Activated naive CD4-positive, alpha-beta T cell treated with anti-CD3 and anti-CD28 coated beads for 36 hours (primary cell): ENCODE data around the gene LRP1B. TPM values are rescaled to one million over a fixed set of nuclear protein-coding genes. Genes with fewer than 3 reads are reported as not detected.

Source experiments
- CTCF ChIA-PET: fragments of 350-600 bp; sonication (Branson Sonifier 250); formaldehyde crosslinking; loops from one replicate; lab custom pipeline; 2021; ENCODE audit warnings: antibody characterized with exemption; lab: Charles Lee
- DNase-seq: peaks from one replicate; pipeline ENCODE4 v3.0.0-alpha.2; 2020
- H3K27ac Mint-ChIP-seq: one replicate; pipeline ENCODE4 v1.8.0; 2021; ENCODE audit warnings: mild to moderate bottlenecking, mixed read lengths
- H3K27me3 Mint-ChIP-seq: one replicate; pipeline ENCODE4 v1.8.0; 2021; ENCODE audit warnings: low read depth, mixed read lengths
- H3K36me3 Mint-ChIP-seq: one replicate; pipeline ENCODE4 v1.8.0; 2021; ENCODE audit warnings: low read depth, mixed read lengths
- H3K4me1 Mint-ChIP-seq: one replicate; pipeline ENCODE4 v1.8.0; 2021; ENCODE audit warnings: low read depth, mixed read lengths
- H3K4me3 Mint-ChIP-seq: one replicate; pipeline ENCODE4 v1.8.0; 2021; ENCODE audit warnings: mild to moderate bottlenecking, moderate library complexity, mixed read lengths
- H3K9me3 Mint-ChIP-seq: one replicate; pipeline ENCODE4 v1.8.0; 2021; ENCODE audit warnings: mixed read lengths
- intact Hi-C: fragments of 100-400 bp; cut with micrococcal nuclease; formaldehyde crosslinking; loops from one replicate; pipeline ENCODE4 v1.15.1; 2023
- total RNA-seq, 2 experiments: library from RNA; stranded (reverse); gene quantifications; one replicate each; pipeline ENCODE4 v1.2.3, GENCODE V29; 2021

Gene LRP1B
- not detected for total RNA-seq

GRCh38 chr2:142131010-142131669 lies at the start of gene LRP1B:
Gene LRP1B (minus strand): TSS chr2:142131016. CDS start chr2:142130729, 287 bp downstream.
- peaks cover 5% of the 10 kb centered on the region for H3K4me1 Mint-ChIP-seq
- CTCF ChIA-PET, result interaction anchor here (0.6 kb wide), 1 partner anchor 236 kb away, joined by 3 read pairs; no protein-coding TSS in a partner anchor

GRCh38 chr2:142179686-142180085 lies 48.9 kb upstream of the LRP1B start:
- CTCF ChIA-PET, result no interaction called here
- Mint-ChIP-seq H3K4me1 (no peaks in the 10 kb centered on the region), H3K36me3 (no peaks in the 10 kb centered on the region), H3K27me3 (no peaks in the 10 kb centered on the region), H3K9me3 (peaks cover 1% of the 10 kb centered on the region), H3K4me3 (no peak overlapping the region), H3K27ac (no peak overlapping the region)
- no peak for DNase-seq
- intact Hi-C loops, result no loop called here

More at GRCh38 chr2:142131010-142131669, at the start of gene LRP1B:
- H3K27ac Mint-ChIP-seq, result no peak within 1 kb of the TSS
- peaks cover 33% of the 10 kb centered on the region for H3K27me3 Mint-ChIP-seq
- H3K9me3 Mint-ChIP-seq, result peaks cover 2% of the 10 kb centered on the region
- H3K36me3 Mint-ChIP-seq, result no peaks in the 10 kb centered on the region
- no peak for DNase-seq
- no peak within 1 kb of the TSS for H3K4me3 Mint-ChIP-seq
- intact Hi-C loops, result no loop called here

- CTCF ChIA-PET, result no interaction called here
- Mint-ChIP-seq H3K27me3 (no peaks in the 10 kb centered on the region), H3K36me3 (no peaks in the 10 kb centered on the region), H3K9me3 (no peaks in the 10 kb centered on the region), H3K27ac (no peak overlapping the region), H3K4me1 (no peaks in the 10 kb centered on the region), H3K4me3 (no peak overlapping the region)
- no peak for DNase-seq
- intact Hi-C loops, result no loop called here
Measured at GRCh38 chr2:142178604-142179003, 47.8 kb upstream of the LRP1B start.

GRCh38 chr2:142176941-142177340 lies 46.1 kb upstream of the LRP1B start:
- no peaks in the 10 kb centered on the region for H3K27me3 Mint-ChIP-seq
- no peak overlapping the region for H3K27ac Mint-ChIP-seq
- CTCF ChIA-PET, result no interaction called here
- DNase-seq, result no peak
- no peak overlapping the region for H3K4me3 Mint-ChIP-seq
- H3K36me3 Mint-ChIP-seq, result no peaks in the 10 kb centered on the region
- intact Hi-C loops, result no loop called here
- H3K4me1 Mint-ChIP-seq, result no peaks in the 10 kb centered on the region
- H3K9me3 Mint-ChIP-seq, result peaks cover 1% of the 10 kb centered on the region

- no peaks in the 10 kb centered on the region for H3K36me3 Mint-ChIP-seq
- no peak overlapping the region for H3K4me3 Mint-ChIP-seq
- peaks cover 1% of the 10 kb centered on the region for H3K9me3 Mint-ChIP-seq
- intact Hi-C loops, result no loop called here
- no peaks in the 10 kb centered on the region for H3K27me3 Mint-ChIP-seq
- DNase-seq, result no peak
- H3K27ac Mint-ChIP-seq, result no peak overlapping the region
- H3K4me1 Mint-ChIP-seq, result no peaks in the 10 kb centered on the region
- CTCF ChIA-PET, result no interaction called here
Measured at GRCh38 chr2:142175813-142176338, 45.1 kb upstream of the LRP1B start.

- no peaks in the 10 kb centered on the region for H3K27me3 Mint-ChIP-seq
- no peaks in the 10 kb centered on the region for H3K4me1 Mint-ChIP-seq
- H3K36me3 Mint-ChIP-seq, result no peaks in the 10 kb centered on the region
- H3K9me3 Mint-ChIP-seq, result peaks cover 1% of the 10 kb centered on the region
- CTCF ChIA-PET, result no interaction called here
- no peak for DNase-seq
- no peak overlapping the region for H3K27ac Mint-ChIP-seq
- intact Hi-C loops, result no loop called here
- H3K4me3 Mint-ChIP-seq, result no peak overlapping the region
Measured at GRCh38 chr2:142174176-142174575, 43.4 kb upstream of the LRP1B start.

- Mint-ChIP-seq H3K4me3 (no peak overlapping the region), H3K9me3 (peaks cover 2% of the 10 kb centered on the region), H3K27me3 (no peaks in the 10 kb centered on the region), H3K36me3 (no peaks in the 10 kb centered on the region), H3K27ac (no peak overlapping the region), H3K4me1 (no peaks in the 10 kb centered on the region)
- intact Hi-C loops, result no loop called here
- DNase-seq, result no peak
- CTCF ChIA-PET, result no interaction called here
Measured at GRCh38 chr2:142170847-142171246, 40.0 kb upstream of the LRP1B start.

- Mint-ChIP-seq H3K9me3 (peaks cover 12% of the 10 kb centered on the region), H3K36me3 (no peaks in the 10 kb centered on the region), H3K27me3 (no peaks in the 10 kb centered on the region), H3K4me3 (no peak overlapping the region), H3K27ac (no peak overlapping the region), H3K4me1 (no peaks in the 10 kb centered on the region)
- no peak for DNase-seq
- CTCF ChIA-PET, result no interaction called here
- intact Hi-C loops, result loop anchor here (5.0 kb wide), 1 partner anchor 817 kb away; no protein-coding TSS in a partner anchor
Measured at GRCh38 chr2:142165790-142166189, 35.0 kb upstream of the LRP1B start.

- H3K4me1 Mint-ChIP-seq, result no peaks in the 10 kb centered on the region
- no peaks in the 10 kb centered on the region for H3K36me3 Mint-ChIP-seq
- CTCF ChIA-PET, result no interaction called here
Measured at GRCh38 chr2:142153601-142154000, 22.8 kb upstream of the LRP1B start.

GRCh38 chr2:142150453-142150852 lies 19.6 kb upstream of the LRP1B start:
- CTCF ChIA-PET, result no interaction called here
- intact Hi-C loops, result no loop called here
- no peak overlapping the region for H3K4me3 Mint-ChIP-seq
- peaks cover 14% of the 10 kb centered on the region for H3K9me3 Mint-ChIP-seq
- no peaks in the 10 kb centered on the region for H3K36me3 Mint-ChIP-seq
- no peak for DNase-seq
- H3K27me3 Mint-ChIP-seq, result no peaks in the 10 kb centered on the region
- H3K27ac Mint-ChIP-seq, result no peak overlapping the region
- H3K4me1 Mint-ChIP-seq, result no peaks in the 10 kb centered on the region

More at GRCh38 chr2:142153601-142154000, 22.8 kb upstream of the LRP1B start:
- Mint-ChIP-seq H3K27ac (no peak overlapping the region), H3K9me3 (peaks cover 10% of the 10 kb centered on the region), H3K4me3 (no peak overlapping the region), H3K27me3 (no peaks in the 10 kb centered on the region)
- intact Hi-C loops, result no loop called here
- no peak for DNase-seq

GRCh38 chr2:142144547-142144946 lies 13.7 kb upstream of the LRP1B start:
- intact Hi-C loops, result no loop called here
- CTCF ChIA-PET, result no interaction called here
- peaks cover 6% of the 10 kb centered on the region for H3K9me3 Mint-ChIP-seq
- H3K27me3 Mint-ChIP-seq, result no peaks in the 10 kb centered on the region
- no peak overlapping the region for H3K27ac Mint-ChIP-seq
- H3K4me1 Mint-ChIP-seq, result no peaks in the 10 kb centered on the region
- DNase-seq, result no peak
- H3K36me3 Mint-ChIP-seq, result no peaks in the 10 kb centered on the region
- H3K4me3 Mint-ChIP-seq, result no peak overlapping the region

- Mint-ChIP-seq H3K4me3 (no peak overlapping the region), H3K9me3 (peaks cover 6% of the 10 kb centered on the region), H3K27me3 (no peaks in the 10 kb centered on the region), H3K27ac (no peak overlapping the region), H3K36me3 (no peaks in the 10 kb centered on the region), H3K4me1 (no peaks in the 10 kb centered on the region)
- DNase-seq, result no peak
- intact Hi-C loops, result no loop called here
- CTCF ChIA-PET, result no interaction called here
Measured at GRCh38 chr2:142142595-142142994, 11.8 kb upstream of the LRP1B start.

- DNase-seq, result no peak
- Mint-ChIP-seq H3K4me1 (no peaks in the 10 kb centered on the region), H3K27ac (no peak overlapping the region), H3K4me3 (no peak overlapping the region), H3K36me3 (no peaks in the 10 kb centered on the region), H3K27me3 (no peaks in the 10 kb centered on the region), H3K9me3 (no peaks in the 10 kb centered on the region)
- CTCF ChIA-PET, result no interaction called here
- intact Hi-C loops, result no loop called here
Measured at GRCh38 chr2:142140434-142140845, 9.6 kb upstream of the LRP1B start.
